ENCODE measurements around the gene CNGA2. TPM values are rescaled to one million over a fixed set of nuclear protein-coding genes. Genes with fewer than 3 reads are reported as not detected.
"Not testable (repeated sequence)": the region's sequence is repeated elsewhere in the genome, so short reads cannot be mapped to it uniquely, and the experiment has no call there.

Gene CNGA2
- not detected for polyA plus RNA-seq

GRCh38 chrX:151734446-151734845 is at the start of gene CNGA2:
CNGA2 (plus strand) TSS chrX:151734746; CDS start chrX:151738484, 3,738 bp downstream.
- 56 to 84% (median 58%) methylated on average over 4 of the region's 4 CpGs for WGBS, 3 donors
- H3K27ac ChIP-seq (ENCODE audit: low read depth, low read length): no peak within 1 kb of the TSS

DNA sequence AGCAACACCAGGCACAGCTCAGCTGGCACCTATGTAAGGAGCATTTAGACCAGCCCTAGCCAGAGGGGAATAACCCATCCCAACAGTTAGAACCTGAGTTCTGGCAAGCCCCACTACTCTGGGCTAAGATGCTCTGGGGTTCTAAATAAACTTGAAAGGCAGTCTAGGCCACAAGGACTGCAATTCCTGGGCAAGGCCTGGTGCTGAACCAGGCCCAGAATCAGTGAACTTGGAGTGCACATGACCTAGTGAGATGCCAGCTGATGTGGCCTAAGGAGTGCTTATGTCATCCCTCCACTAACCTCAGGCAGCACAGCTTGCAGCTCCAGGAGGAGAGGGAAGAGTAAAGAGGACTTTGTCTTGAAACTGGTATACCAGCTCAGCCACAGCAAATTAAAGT is 46.9 kb upstream of the CNGA2 start:
- no peak overlapping the region for H3K27ac ChIP-seq (ENCODE audit: low read depth, low read length)

GRCh38 chrX:151688695-151689094 is 45.9 kb upstream of the CNGA2 start:
- no peak overlapping the region for H3K27ac ChIP-seq (ENCODE audit: low read depth, low read length)

GRCh38 chrX:151692825-151693224 is 41.7 kb upstream of the CNGA2 start:
- no peak overlapping the region for H3K27ac ChIP-seq (ENCODE audit: low read depth, low read length)
- 88 to 93% (median 91%) methylated on average over 6 of the region's 6 CpGs for WGBS, 3 donors

GRCh38 chrX:151694121-151694520 is 40.4 kb upstream of the CNGA2 start:
- 62 to 70% (median 66%) methylated on average over 11 to 12 of the region's 12 CpGs for WGBS, 3 donors
- H3K27ac ChIP-seq (ENCODE audit: low read depth, low read length): no peak overlapping the region

- H3K27ac ChIP-seq (ENCODE audit: low read depth, low read length): no peak within 1 kb of the TSS
- 4 to 23% (median 6%) methylated on average over 14 to 61 of the region's 100 CpGs for WGBS, 3 donors
Measured at GRCh38 chrX:151694661-151695582, 39.6 kb upstream of the CNGA2 start, which contains the start of gene PRRG3. PRRG3 (plus strand) TSS chrX:151695458; CDS start chrX:151698815, 3,357 bp downstream.

GRCh38 chrX:151695583-151696340 is 38.8 kb upstream of the CNGA2 start:
- 14 to 37% (median 17%) methylated on average over 19 of the region's 19 CpGs for WGBS, 3 donors
- H3K27ac ChIP-seq (ENCODE audit: low read depth, low read length): no peak overlapping the region

DNA sequence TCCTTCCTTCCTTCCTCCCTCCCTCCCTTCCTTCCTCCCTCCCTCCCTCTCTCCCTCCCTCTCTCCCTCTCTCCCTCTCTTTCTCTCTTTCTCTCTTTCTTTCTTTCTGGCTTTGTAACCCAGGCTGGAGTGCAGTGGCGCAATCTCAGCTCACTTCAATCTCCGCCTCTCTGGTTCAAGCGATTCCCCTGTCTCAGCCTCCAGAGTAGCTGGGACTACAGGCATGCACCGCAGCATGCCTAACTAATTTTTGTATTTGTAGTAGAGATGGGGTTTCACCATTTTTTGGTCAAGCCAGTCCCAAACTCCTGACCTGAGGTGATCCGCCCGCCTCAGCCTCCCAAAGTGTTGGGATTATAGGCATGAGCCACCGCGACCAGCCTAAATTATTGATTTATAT is 37.5 kb upstream of the CNGA2 start:
- H3K27ac ChIP-seq (ENCODE audit: low read depth, low read length): not testable (repeated sequence)
- WGBS, 3 donors: 78 to 89% (median 86%) methylated on average over 6 to 8 of the region's 8 CpGs

DNA sequence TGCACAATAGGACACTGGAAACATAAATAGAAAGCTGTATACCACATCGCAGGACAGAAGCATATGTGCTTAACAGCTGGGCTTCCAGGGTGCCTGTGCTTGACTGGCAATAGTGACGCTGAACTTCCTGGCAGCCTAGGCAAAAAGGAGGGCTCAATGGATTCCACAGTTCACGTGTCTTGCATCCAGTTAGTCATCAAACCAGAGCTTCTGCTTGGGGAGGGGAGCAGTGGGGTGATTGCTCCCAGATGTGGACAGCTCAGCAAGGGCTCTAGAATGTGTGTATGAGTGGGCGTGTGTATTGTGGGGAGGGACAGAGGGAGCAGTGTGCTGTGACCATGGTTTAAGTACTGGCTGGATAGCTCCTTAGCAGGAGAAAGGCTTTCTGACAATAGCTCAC is 37.0 kb upstream of the CNGA2 start:
- WGBS, 3 donors: 49 to 66% (median 55%) methylated on average over 4 of the region's 4 CpGs
- no peak overlapping the region for H3K27ac ChIP-seq (ENCODE audit: low read depth, low read length)

DNA sequence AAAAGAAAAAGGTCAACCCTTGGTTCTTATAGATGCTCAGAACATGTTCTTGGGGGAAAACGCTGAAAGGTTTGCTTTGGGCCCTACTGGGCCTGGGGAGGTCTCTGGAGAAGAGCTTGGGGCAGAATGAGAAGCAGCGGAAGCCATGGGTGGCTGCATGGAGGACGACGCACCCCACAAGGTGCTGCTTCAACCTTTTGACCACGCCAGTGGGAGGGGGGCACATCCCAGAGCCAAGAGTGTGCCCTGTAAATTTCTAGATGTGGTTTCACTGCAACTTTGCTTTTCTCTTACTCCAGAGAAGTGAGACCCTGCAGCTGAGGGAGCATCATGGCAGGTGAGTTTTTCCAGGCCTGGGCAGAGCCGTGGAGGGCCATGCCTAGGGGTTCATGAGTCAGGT is 36.1 kb upstream of the CNGA2 start:
- no peak overlapping the region for H3K27ac ChIP-seq (ENCODE audit: low read depth, low read length)
- 71 to 91% (median 91%) methylated on average over 4 to 6 of the region's 6 CpGs for WGBS, 3 donors

DNA sequence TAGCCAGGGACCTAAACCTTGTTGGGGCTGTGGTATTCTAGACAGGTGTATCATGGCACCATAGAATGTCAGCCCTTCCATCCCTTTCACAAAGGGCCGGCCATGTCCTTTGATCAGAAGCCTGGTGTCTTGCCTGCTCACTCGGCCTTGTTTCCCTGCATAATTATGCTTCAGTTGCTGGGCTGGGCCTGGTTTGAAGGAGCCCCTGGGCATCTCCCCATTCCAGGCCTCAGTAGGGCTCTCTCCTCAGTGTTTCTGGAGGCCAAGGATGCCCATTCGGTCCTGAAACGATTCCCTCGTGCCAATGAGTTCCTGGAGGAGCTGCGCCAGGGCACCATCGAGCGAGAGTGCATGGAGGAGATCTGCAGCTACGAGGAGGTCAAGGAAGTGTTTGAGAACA is 34.8 kb upstream of the CNGA2 start:
- WGBS, 3 donors: 86 to 98% (median 92%) methylated on average over 9 of the region's 9 CpGs
- H3K27ac ChIP-seq (ENCODE audit: low read depth, low read length): no peak overlapping the region

DNA sequence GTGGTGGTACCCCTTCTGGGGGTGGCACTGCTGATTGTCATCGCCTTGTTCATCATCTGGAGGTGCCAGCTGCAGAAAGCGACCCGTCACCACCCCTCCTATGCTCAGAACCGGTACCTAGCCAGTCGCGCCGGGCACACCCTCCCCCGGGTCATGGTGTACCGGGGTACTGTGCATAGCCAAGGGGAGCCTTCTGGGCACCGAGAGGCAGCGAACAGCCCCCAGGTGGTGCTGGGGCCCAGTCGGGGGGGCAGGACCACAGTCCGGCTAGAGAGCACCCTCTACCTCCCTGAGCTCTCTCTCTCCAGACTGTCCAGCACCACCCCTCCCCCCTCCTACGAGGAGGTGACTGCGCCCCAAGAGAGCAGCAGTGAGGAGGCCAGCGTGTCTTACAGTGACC is 34.0 kb upstream of the CNGA2 start:
- 81 to 94% (median 89%) methylated on average over 7 to 16 of the region's 16 CpGs for WGBS, 3 donors
- no peak overlapping the region for H3K27ac ChIP-seq (ENCODE audit: low read depth, low read length)

GRCh38 chrX:151701071-151701470 is 33.5 kb upstream of the CNGA2 start:
- 86 to 100% (median 97%) methylated on average over 4 of the region's 4 CpGs for WGBS, 3 donors
- H3K27ac ChIP-seq (ENCODE audit: low read depth, low read length): no peak overlapping the region

DNA sequence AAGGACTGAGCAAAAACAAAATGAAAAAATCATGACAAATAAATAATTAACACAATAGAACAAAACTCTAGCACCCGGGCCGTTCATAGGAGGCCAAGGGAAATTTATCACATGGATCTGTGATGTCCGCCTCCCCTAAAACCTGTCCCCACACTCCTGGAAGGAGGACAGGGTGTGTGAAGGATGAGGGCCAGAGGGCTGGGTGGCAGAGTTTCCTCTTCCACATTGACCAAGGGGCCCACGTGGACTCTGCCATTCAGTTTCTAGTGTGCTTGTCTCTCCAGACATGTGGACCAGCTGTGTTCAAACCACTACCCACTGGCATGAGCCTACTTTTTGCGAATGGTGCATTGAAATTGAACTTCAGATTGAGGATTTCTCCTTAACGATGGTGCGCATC is 33.0 kb upstream of the CNGA2 start:
- WGBS, 3 donors: 83 to 92% (median 90%) methylated on average over 7 of the region's 7 CpGs
- H3K27ac ChIP-seq (ENCODE audit: low read depth, low read length): no peak overlapping the region

- H3K27ac ChIP-seq (ENCODE audit: low read depth, low read length): no peak overlapping the region
- WGBS, 3 donors: 75 to 91% (median 84%) methylated on average over 9 of the region's 9 CpGs
Measured at GRCh38 chrX:151702026-151702714, 32.4 kb upstream of the CNGA2 start.

GRCh38 chrX:151702741-151703340 is 31.7 kb upstream of the CNGA2 start:
- H3K27ac ChIP-seq (ENCODE audit: low read depth, low read length): no peak overlapping the region
- WGBS, 3 donors: 56 to 73% (median 57%) methylated on average over 7 of the region's 7 CpGs

GRCh38 chrX:151703487-151703886 is 31.1 kb upstream of the CNGA2 start:
- 10 to 39% (median 31%) methylated on average over 6 to 7 of the region's 7 CpGs for WGBS, 3 donors
- no peak overlapping the region for H3K27ac ChIP-seq (ENCODE audit: low read depth, low read length)

DNA sequence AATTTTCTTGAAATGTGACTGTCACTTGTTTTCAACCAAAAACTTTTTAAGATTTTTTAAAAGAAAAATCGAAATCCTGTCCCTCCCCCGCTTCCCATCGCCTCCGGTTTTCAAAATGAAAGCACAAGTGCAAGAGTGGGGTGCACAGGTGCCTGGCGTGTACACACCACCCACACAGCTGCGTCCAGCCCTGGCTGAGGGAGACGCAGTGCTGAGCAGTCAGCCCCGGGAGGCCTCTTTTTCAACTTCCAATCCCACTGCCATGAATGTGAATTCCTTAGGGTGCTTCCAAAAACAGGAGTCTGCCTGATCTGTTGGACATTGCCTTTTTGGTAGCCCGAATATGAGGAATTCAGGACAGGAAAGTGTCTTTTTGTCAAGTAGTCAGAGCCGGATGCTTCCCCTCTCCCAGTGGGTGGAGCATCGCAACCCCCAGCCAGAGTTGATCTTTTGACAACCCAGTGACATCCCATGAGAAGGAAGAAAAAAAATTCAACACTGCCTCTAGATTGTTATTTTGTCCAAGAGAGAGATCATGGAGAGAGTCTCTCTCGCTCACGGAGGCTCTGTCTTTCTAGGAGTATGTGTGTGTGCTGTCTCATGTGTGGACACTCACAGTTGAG is 30.4 kb upstream of the CNGA2 start:
- WGBS, 3 donors: 41 to 50% (median 48%) methylated on average over 10 to 13 of the region's 13 CpGs
- no peak overlapping the region for H3K27ac ChIP-seq (ENCODE audit: low read depth, low read length)

All from adipose tissue (tissue), 3 donors.